CD1c-positive myeloid dendritic cell (primary cell): ENCODE measurements around the gene COL9A2.
"Not testable (repeated sequence)": the region's sequence is repeated elsewhere in the genome, so short reads cannot be mapped to it uniquely, and the experiment has no call there.

Source experiments
- DNase-seq: peaks from one replicate; pipeline ENCODE4 v3.0.0-alpha.2; 2016; ENCODE audit errors: extremely low spot score

COL9A2 gene

DNA sequence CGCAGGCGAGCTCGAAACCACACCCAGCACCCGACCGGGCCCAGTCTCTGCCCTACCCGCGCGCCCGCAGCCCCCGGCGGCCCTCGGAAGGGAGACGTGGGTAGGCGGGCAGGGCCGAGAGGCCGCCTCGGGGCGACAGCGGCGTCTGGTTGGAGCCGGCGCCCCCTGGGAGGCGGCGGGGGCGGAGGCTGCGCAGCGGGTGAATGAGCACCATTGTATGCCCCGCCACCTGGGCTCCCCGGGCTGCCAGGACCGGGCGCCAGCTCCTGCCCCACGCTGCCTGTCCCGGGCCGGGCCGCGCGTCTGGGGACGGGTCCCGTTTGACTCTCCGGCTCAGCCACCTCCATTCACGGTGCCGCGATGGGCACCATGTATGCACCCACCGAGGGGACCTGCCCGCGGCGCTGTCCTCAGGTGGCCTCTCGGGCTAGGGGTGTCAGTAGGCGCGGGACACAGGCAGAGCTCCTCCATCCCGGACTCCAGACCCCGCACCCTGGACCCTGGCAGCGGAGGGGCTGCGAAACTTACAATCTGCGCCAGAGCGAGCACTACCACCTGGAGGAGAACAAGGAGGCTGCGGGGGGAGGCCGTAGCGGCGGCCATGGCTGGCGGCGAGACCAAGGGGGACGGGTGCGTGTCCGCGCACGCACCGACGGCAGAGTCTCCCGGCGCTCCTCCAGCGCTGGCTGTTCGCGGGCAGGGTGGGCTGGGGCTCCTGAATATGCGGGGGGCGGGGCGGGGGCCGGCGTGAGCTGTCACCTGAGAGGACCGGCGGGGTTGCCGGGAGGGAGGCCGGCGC, at the start of gene COL9A2:
TSS of gene COL9A2 (minus strand) at position 692 of the 799 bp plus-strand sequence. CDS start at position 603, 89 bp downstream.
- peak; percentile 49 for DNase-seq

DNA sequence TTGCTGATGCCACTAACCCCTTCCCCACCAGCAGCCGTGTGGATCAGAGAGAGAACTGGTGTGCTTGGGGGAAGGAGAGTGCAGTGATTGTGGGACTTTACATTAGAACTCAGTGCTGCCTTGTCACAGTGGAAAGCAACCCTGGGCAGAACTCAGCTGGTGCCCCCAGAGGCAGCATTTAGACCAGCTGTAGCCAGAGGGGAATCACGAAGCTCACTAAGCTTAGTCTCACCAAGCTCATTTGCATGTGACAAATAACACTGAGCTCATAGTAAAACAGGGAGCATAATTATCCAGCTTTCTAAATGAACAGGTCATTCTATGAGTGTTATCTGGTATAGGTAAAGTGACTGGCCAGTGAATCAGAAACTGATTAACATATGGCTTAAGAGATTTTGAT, 46.6 kb upstream of the COL9A2 start:
- DNase-seq, result no peak

- no peak for DNase-seq
Observed at GRCh38 chr1:40362699-40363098, 45.6 kb upstream of the COL9A2 start.

GRCh38 chr1:40362199-40362598, 45.1 kb upstream of the COL9A2 start:
- no peak for DNase-seq

GRCh38 chr1:40361637-40362036, 44.6 kb upstream of the COL9A2 start:
- no peak for DNase-seq

GRCh38 chr1:40361201-40361600, 44.1 kb upstream of the COL9A2 start:
- DNase-seq, result peak; percentile 43

GRCh38 chr1:40360631-40361030, 43.5 kb upstream of the COL9A2 start:
- DNase-seq, result no peak

- no peak for DNase-seq
Observed at GRCh38 chr1:40357625-40358024, 40.5 kb upstream of the COL9A2 start.

DNA sequence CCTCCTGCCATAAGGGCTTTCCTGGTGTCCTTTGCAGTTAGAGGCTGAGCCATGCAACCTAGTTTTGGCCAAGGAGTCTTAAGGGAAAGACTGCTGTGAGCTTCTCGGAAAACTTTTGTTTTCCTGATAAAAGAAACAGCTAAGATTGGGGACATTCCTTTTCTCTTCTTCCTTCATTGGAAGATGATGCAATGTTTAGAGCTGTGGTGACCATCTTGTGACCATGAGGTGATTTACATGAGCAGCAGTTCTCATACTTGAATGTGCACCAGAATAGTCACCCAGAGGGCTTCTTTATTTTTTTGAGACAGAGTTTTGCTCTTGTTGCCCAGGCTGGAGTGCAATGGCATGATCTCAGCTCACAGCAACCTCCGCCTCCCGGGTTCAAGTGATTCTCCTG, 36.0 kb upstream of the COL9A2 start:
- peak; percentile 71 for DNase-seq

GRCh38 chr1:40352126-40352525, 35.0 kb upstream of the COL9A2 start:
- DNase-seq, result peak; percentile 85

DNA sequence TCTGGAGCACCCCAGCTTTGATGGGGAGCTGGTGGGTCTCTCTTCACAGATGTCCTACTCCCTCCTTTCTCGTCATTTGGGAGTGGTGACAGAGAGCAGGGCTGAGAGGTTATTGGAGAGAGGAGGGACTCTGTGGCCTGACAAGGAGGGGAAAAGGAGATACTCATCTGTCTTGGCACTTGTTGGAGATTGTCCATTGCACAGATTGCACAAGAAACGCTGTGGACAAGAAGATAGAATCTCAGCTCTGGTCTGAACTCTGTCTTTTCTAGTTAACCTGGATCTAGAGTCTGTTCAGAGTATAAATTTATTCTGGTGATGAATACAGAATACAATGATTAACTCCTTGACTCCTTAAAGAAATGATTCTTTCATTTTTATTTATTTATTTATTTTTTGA, 34.0 kb upstream of the COL9A2 start:
- no peak for DNase-seq

GRCh38 chr1:40350391-40350790, 33.3 kb upstream of the COL9A2 start:
- peak; percentile 36 for DNase-seq

DNA sequence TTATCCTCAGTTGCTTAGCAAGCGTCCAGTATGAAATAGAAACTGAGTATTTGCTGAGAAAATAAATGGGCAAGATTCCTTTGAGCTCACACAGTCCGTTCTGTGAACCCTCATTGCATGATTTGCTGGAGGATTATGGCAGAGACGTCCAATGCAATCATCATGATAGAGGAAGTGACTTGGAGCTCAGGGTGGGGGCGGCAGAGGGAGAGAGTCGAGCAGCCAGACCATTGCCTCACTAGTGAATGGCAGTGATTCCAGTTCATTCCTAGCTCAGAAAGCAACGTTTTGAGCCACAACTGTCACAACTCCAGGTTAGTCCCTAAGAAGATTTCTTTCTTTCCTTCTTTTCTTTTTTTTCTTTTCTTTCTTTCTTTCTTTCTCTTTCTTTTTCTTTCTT, 27.5 kb upstream of the COL9A2 start:
- DNase-seq, result peak; percentile 87

GRCh38 chr1:40342381-40342717, 25.3 kb upstream of the COL9A2 start:
- not testable (repeated sequence) for DNase-seq

DNA sequence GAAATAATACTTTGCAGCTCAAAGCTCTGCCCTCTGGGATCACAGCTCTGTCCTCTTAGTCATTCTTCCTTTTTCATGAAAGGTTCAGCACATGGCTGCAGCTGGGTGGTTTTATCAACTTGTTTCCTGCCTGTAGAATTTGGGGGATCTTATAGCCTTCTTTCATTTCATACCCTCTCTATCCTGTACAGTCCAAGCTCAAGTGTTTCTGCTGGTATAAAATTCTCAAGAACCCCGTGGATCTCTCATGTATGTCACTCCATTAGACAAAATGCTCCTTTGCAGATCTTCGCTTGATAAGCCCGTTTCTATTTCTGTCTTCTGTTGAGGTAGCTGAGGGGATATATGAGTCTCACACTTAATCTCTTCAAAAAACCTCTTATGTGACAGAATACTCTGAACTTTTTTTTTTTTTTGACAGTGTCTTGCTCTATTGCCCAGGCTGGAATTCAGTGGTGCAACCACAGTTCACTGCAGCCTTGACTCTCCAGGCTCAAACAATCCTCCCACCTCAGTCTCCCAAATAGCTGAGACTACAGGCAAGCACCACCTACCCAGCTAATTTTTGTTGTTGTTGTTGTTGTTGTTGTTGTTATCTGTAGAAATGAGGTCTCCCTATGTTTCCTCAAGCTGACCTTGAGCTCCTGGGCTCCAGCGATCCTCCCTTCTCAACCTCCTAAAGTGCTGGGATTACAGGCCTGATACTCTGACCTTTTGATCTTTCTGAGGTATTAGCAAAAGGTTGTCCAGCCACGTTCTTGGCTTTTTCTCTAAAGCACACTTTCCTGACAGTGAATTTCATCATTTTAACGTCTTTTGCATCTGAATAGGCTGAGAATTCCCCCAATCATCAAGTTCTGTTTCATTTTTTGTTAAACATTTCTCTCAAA, 24.6 kb upstream of the COL9A2 start:
- DNase-seq, result peak; percentile 51

DNA sequence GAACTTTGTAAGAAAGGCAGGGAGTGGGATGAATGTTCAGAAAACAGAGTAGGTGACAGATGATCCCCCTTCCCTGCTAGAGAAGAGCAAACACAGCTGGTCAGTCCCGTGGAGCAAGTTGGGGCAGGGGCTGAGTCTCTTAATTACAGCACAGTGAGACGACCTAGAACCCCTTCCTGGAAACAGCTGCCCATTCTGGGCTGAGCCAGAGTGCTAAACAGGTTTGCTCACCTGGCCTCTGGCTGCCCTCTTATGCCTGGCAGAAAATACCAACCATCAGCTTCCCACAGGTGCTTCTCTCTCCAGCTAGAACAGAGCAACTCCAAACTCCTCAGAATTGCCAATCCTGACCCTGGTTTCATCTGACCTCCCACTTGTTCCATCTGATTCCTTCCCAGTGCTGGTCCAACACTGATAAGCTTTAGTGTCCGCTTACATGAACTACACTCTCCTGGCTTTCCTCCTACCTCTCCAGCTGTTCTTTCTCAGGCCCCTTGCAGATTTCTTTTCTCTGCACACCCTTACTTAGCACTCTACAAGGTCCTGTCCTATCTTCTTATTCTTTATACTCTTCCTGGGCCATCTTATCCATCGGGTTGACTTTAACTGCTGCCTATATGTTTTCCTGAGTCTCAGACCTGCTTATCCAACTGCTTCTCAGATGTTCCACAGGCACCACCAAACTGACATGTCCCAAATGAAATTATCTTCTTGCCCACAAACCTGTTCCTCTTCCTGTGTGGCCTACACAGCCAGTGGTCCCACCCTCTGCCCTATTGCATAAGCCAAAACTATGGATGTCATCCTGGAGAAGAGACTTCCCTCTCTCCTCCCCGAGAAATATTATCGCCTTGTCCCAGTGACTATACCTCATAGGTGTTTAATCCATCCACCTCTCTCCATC, 22.6 kb upstream of the COL9A2 start:
- peak; percentile 71 for DNase-seq

DNA sequence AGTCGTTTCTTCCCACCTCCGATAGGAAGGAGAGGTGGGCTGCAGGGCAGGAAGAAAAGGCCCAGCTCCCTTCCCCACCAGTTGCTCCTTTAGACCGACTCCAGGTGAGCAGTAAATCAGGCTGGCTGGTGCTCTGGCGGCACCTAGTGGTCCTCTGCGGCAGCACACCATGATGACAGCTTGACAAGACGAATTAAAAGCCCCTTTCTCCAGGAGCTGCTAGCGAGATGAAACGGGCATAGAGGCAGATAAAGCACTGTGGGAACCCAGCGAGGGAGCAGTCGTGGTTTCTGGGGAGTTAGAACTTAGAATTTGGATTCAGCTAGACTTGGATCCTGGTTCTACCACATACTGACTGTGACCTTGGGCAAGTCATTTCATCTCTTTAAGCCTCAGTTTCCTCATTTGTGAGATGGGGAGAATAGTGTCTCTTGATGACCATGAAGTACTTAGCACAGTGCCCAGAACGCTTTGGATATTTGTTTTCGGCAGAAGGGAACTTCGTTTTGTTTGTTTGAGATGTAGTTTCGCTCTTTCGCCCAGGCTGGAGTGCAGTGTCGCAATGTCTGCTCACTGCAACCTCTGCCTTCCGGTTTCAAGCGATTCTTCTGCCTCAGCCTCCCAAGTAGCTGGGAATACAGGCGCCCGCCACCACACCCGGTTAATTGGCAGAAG, 21.8 kb upstream of the COL9A2 start:
- DNase-seq, result peak; percentile 83

- DNase-seq, result no peak
Observed at GRCh38 chr1:40337443-40337842, 20.4 kb upstream of the COL9A2 start.

GRCh38 chr1:40332695-40333094, 15.6 kb upstream of the COL9A2 start:
- no peak for DNase-seq

DNA sequence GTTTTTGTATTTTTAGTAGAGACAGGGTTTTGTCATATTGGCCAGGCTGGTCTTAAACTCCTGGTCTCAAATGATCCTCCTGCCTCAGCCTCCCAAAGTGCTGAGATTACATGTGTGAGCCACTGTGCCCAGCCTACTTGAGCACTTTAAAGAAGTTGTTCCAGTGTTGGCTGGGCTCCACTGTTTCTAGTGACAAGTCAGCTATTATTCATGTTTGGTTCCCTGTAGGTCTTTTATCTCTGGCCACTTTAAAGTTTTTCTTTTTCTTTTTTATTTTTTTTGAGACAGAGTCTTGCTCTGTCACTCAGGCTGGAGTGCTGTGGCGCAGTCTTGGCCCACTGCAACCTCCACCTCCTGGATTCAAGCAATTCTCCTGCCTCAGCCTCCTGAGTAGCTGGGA, 14.3 kb upstream of the COL9A2 start:
- not testable (repeated sequence) for DNase-seq

- DNase-seq, result no peak
Observed at GRCh38 chr1:40318970-40319621, 2.0 kb upstream of the COL9A2 start.
